GM23338 (cell line): ENCODE data around the gene RBBP4. TPM values are rescaled to one million over a fixed set of nuclear protein-coding genes. Genes with fewer than 3 reads are reported as not detected.

Experiments
- ATAC-seq: fragments of 200-7000 bp; cut with Tn5 transposase; 3 replicates; pipeline ENCODE4 v1.9.1; 2020
- DNase-seq: peaks from one replicate; pipeline ENCODE4 v3.0.0-alpha.2; 2015; ENCODE audit warnings: low spot score
- H2AFZ ChIP-seq: fragments of 200-600 bp; sonication (generic); 2 replicates; pipeline ENCODE4 v1.8.0; 2016; ENCODE audit warnings: antibody characterized with exemption, mild to moderate bottlenecking, moderate library complexity
- H3F3A ChIP-seq: fragments of 200-600 bp; sonication (generic); replicated peaks from 2 replicates; pipeline ENCODE4 v1.8.0; 2017; ENCODE audit warnings: antibody characterized with exemption, mixed run types, low read depth
- H3K27ac ChIP-seq: fragments of 200-600 bp; sonication (generic); 2 replicates; pipeline ENCODE4 v1.6.1; 2016; ENCODE audit warnings: low read depth
- H3K27me3 ChIP-seq: fragments of 200-600 bp; sonication (generic); 2 replicates; pipeline ENCODE4 v1.8.0; 2016; ENCODE audit warnings: mild to moderate bottlenecking, mixed run types, moderate library complexity; ENCODE audit not compliant: insufficient read depth
- H3K36me3 ChIP-seq: fragments of 200-600 bp; sonication (generic); 2 replicates; pipeline ENCODE4 v1.8.0; 2016; ENCODE audit warnings: mild to moderate bottlenecking; ENCODE audit not compliant: insufficient read depth
- H3K4me1 ChIP-seq: fragments of 200-600 bp; sonication (generic); 2 replicates; pipeline ENCODE4 v1.8.0; 2016; ENCODE audit warnings: mild to moderate bottlenecking, moderate library complexity; ENCODE audit not compliant: insufficient read depth
- H3K4me2 ChIP-seq: fragments of 200-600 bp; sonication (generic); 2 replicates; pipeline ENCODE4 v1.7.1; 2017; ENCODE audit warnings: mixed run types
- H3K4me3 ChIP-seq: fragments of 200-600 bp; sonication (generic); 2 replicates; pipeline ENCODE4 v1.6.1; 2016; ENCODE audit warnings: mixed run types
- H3K79me2 ChIP-seq: fragments of 200-600 bp; sonication (generic); replicated peaks from 2 replicates; pipeline ENCODE4 v1.8.0; 2017; ENCODE audit warnings: mild to moderate bottlenecking; ENCODE audit not compliant: insufficient read depth
- H3K9me2 ChIP-seq: fragments of 200-600 bp; sonication (generic); 2 replicates; pipeline ENCODE4 v1.8.0; 2017; ENCODE audit not compliant: insufficient read depth
- H4K20me1 ChIP-seq: fragments of 200-600 bp; sonication (generic); replicated peaks from 2 replicates; pipeline ENCODE4 v1.8.0; 2017; ENCODE audit warnings: mild to moderate bottlenecking; ENCODE audit not compliant: insufficient read depth
- H3K27ac Mint-ChIP-seq: 2 replicates; pipeline ENCODE4 v1.8.0; 2020; ENCODE audit warnings: inconsistent platforms, mild to moderate bottlenecking, moderate library complexity, mixed read lengths
- H3K27me3 Mint-ChIP-seq: 3 replicates; pipeline ENCODE4 v1.8.0; 2022; ENCODE audit warnings: low read depth, mild to moderate bottlenecking, moderate library complexity, mixed read lengths, inconsistent platforms; ENCODE audit not compliant: insufficient read depth, poor library complexity
- H3K36me3 Mint-ChIP-seq: 3 replicates; pipeline ENCODE4 v1.8.0; 2021; ENCODE audit warnings: low read depth, mild to moderate bottlenecking, inconsistent platforms, moderate library complexity, mixed read lengths
- H3K4me1 Mint-ChIP-seq: 3 replicates; pipeline ENCODE4 v1.8.0; 2020; ENCODE audit warnings: mild to moderate bottlenecking, inconsistent platforms, mixed read lengths
- H3K4me3 Mint-ChIP-seq: 3 replicates; pipeline ENCODE4 v1.8.0; 2021; ENCODE audit warnings: moderate library complexity, mild to moderate bottlenecking, inconsistent platforms, mixed read lengths
- H3K9me3 Mint-ChIP-seq: 3 replicates; pipeline ENCODE4 v1.8.0; 2020; ENCODE audit warnings: moderate library complexity, mild to moderate bottlenecking, inconsistent platforms, mixed read lengths
- CREB1 ChIP-seq: fragments of 250-450 bp; sonication (Bioruptor Pico); IDR thresholded peaks from 2 replicates; pipeline ENCODE4 v1.5.0; 2020; ENCODE audit warnings: low read depth, mild to moderate bottlenecking, moderate library complexity
- ETS1 ChIP-seq: IDR thresholded peaks from 2 replicates; pipeline ENCODE4 v1.6.1; 2016; ENCODE audit warnings: antibody characterized with exemption
- EZH2 ChIP-seq: fragments of 200-600 bp; sonication (generic); IDR thresholded peaks from one replicate; pipeline ENCODE4 v1.8.0; 2017; ENCODE audit warnings: antibody characterized with exemption, mild to moderate bottlenecking, low read depth; ENCODE audit not compliant: unreplicated experiment
- EZH2phosphoT487 ChIP-seq: fragments of 200-600 bp; sonication (generic); IDR thresholded peaks from one replicate; pipeline ENCODE4 v1.8.1; 2018; ENCODE audit warnings: antibody characterized with exemption; ENCODE audit not compliant: unreplicated experiment
- JUNB ChIP-seq: IDR thresholded peaks from one replicate; pipeline ENCODE4 v1.6.1; 2016; ENCODE audit warnings: antibody characterized with exemption; ENCODE audit not compliant: unreplicated experiment
- NANOG ChIP-seq: IDR thresholded peaks from 2 replicates; pipeline ENCODE4 v1.6.1; 2016; ENCODE audit warnings: antibody characterized with exemption, borderline replicate concordance
- POLR2AphosphoS5 ChIP-seq: IDR thresholded peaks from 2 replicates; pipeline ENCODE4 v1.6.1; 2016; ENCODE audit warnings: antibody characterized with exemption, low read depth
- STAT1 ChIP-seq: IDR thresholded peaks from one replicate; pipeline ENCODE4 v1.6.1; 2016; ENCODE audit warnings: antibody characterized with exemption; ENCODE audit not compliant: unreplicated experiment
- ZNF114 ChIP-seq: fragments of 250-450 bp; sonication (Bioruptor Pico); IDR thresholded peaks from 2 replicates; pipeline ENCODE4 v1.5.0; 2020; ENCODE audit warnings: mild to moderate bottlenecking, moderate library complexity
- ZNF331 ChIP-seq: fragments of 250-450 bp; sonication (Bioruptor Pico); IDR thresholded peaks from 2 replicates; pipeline ENCODE4 v1.5.0; 2020; ENCODE audit warnings: low read depth, mild to moderate bottlenecking, moderate library complexity
- polyA plus RNA-seq: library from polyadenylated mRNA; unstranded; fragments of >200 nt; fragmentation: Nextera tagmentation; extraction: Ambion mirVana; gene quantifications from 2 replicates; pipeline ENCODE4 v1.2.1, GENCODE V29; 2016
- total RNA-seq: library from RNA; depleted of rRNA; stranded (reverse); fragments of >200 nt; shearing (Covaris generic); gene quantifications from 2 replicates; pipeline ENCODE4 v1.2.3, GENCODE V29; 2014
- TF ChIP-seq, protein P1 (sequence below): IDR thresholded peaks from one replicate; pipeline ENCODE4 v1.6.1; 2018; ENCODE audit warnings: antibody characterized with exemption; ENCODE audit not compliant: unreplicated experiment
- TF ChIP-seq, protein P2 (sequence below), 2 experiments: fragments of 200-600 bp in 1 of 2; sonication (generic) in 1 of 2; conservative IDR thresholded peaks; 2 replicates each; pipeline versions ENCODE4 v1.5.1 to v1.6.1; 2016 to 2017; ENCODE audit warnings: antibody characterized with exemption in 2 of 2, low read depth in 2 of 2, mild to moderate bottlenecking in 2 of 2, moderate library complexity in 1 of 2

RBBP4 gene
- total and polyA plus RNA-seq, 2 experiments from 2014 or later, result 262 to 312 TPM

- peaks cover 4% of the 10 kb centered on the region; the same call in 1 of the 2 replicates for H3F3A ChIP-seq
- H4K20me1 ChIP-seq, result no peaks in the 10 kb centered on the region; the same call in 1 of the 2 replicates
- H3K79me2 ChIP-seq, result no peaks in the 10 kb centered on the region
- Mint-ChIP-seq H3K9me3 (no peaks in the 10 kb centered on the region), H3K27ac (no peak overlapping the region), H3K4me3 (no peak overlapping the region), H3K4me1 (peaks cover 12% of the 10 kb centered on the region; the same call in 2 of the 3 replicates), H3K36me3 (no peaks in the 10 kb centered on the region), H3K27me3 (peaks cover 17% of the 10 kb centered on the region)
- H2AFZ ChIP-seq, result no peak overlapping the region
- H3K36me3 ChIP-seq, result no peaks in the 10 kb centered on the region
- DNase-seq, result no peak
- H3K9me2 ChIP-seq, result no peaks in the 10 kb centered on the region
- peaks cover 10% of the 10 kb centered on the region; the same call in 1 of the 2 replicates for H3K4me1 ChIP-seq
- H3K27me3 ChIP-seq, result peaks cover 8% of the 10 kb centered on the region
- TF ChIP-seq EZH2 (no peak), ZNF331 (CRISPR knock-in tag) (no peak), EZH2phosphoT487 (no peak), ZNF114 (CRISPR knock-in tag) (no peak), JUNB (no peak), CREB1 (CRISPR knock-in tag) (no peak)
- TF ChIP-seq, protein P1, sequence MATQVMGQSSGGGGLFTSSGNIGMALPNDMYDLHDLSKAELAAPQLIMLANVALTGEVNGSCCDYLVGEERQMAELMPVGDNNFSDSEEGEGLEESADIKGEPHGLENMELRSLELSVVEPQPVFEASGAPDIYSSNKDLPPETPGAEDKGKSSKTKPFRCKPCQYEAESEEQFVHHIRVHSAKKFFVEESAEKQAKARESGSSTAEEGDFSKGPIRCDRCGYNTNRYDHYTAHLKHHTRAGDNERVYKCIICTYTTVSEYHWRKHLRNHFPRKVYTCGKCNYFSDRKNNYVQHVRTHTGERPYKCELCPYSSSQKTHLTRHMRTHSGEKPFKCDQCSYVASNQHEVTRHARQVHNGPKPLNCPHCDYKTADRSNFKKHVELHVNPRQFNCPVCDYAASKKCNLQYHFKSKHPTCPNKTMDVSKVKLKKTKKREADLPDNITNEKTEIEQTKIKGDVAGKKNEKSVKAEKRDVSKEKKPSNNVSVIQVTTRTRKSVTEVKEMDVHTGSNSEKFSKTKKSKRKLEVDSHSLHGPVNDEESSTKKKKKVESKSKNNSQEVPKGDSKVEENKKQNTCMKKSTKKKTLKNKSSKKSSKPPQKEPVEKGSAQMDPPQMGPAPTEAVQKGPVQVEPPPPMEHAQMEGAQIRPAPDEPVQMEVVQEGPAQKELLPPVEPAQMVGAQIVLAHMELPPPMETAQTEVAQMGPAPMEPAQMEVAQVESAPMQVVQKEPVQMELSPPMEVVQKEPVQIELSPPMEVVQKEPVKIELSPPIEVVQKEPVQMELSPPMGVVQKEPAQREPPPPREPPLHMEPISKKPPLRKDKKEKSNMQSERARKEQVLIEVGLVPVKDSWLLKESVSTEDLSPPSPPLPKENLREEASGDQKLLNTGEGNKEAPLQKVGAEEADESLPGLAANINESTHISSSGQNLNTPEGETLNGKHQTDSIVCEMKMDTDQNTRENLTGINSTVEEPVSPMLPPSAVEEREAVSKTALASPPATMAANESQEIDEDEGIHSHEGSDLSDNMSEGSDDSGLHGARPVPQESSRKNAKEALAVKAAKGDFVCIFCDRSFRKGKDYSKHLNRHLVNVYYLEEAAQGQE, result no peak
- TF ChIP-seq, protein P2, sequence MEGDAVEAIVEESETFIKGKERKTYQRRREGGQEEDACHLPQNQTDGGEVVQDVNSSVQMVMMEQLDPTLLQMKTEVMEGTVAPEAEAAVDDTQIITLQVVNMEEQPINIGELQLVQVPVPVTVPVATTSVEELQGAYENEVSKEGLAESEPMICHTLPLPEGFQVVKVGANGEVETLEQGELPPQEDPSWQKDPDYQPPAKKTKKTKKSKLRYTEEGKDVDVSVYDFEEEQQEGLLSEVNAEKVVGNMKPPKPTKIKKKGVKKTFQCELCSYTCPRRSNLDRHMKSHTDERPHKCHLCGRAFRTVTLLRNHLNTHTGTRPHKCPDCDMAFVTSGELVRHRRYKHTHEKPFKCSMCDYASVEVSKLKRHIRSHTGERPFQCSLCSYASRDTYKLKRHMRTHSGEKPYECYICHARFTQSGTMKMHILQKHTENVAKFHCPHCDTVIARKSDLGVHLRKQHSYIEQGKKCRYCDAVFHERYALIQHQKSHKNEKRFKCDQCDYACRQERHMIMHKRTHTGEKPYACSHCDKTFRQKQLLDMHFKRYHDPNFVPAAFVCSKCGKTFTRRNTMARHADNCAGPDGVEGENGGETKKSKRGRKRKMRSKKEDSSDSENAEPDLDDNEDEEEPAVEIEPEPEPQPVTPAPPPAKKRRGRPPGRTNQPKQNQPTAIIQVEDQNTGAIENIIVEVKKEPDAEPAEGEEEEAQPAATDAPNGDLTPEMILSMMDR (conservative IDR thresholded peaks at IDR 0.05; ENCODE audit: low read depth in 2 of 2), result peak in 1 of 2 experiments; percentile 18; a peak in 1 of 4 replicates
- ATAC-seq, result no peak
- no peak overlapping the region for H3K4me2 ChIP-seq
- no peak overlapping the region for H3K27ac ChIP-seq
- no peak overlapping the region for H3K4me3 ChIP-seq
Observed at GRCh38 chr1:32709075-32709474, 58.1 kb downstream of the RBBP4 start.

DNA sequence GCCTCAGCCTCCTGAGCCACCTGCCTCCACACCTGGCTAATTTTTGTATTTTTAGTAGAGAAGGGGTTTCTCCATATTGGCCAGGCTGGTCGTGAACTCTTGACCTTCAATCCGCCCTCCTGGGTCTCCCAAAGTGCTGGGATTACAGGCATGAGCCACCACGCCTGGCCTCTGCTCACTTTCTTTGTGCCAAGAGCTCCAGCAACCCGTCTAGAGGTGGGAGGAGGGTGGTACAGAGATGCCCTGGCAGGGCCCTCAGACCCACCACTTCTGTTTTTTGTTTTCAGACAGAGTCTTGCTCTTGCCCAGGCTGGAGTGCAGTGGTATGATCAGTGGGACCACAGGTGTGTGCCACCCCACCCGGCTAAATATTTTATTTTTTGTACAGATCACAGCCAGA is 58.5 kb downstream of the RBBP4 start:
- Histone ChIP-seq H2AFZ (no peak overlapping the region), H3K79me2 (no peaks in the 10 kb centered on the region), H4K20me1 (no peaks in the 10 kb centered on the region; the same call in 1 of the 2 replicates), H3K4me1 (peaks cover 9% of the 10 kb centered on the region; the same call in 1 of the 2 replicates), H3K27ac (no peak overlapping the region), H3K4me3 (no peak overlapping the region), H3K9me2 (no peaks in the 10 kb centered on the region), H3K4me2 (no peak overlapping the region), H3K27me3 (peaks cover 4% of the 10 kb centered on the region), H3F3A (peaks cover 4% of the 10 kb centered on the region; the same call in 1 of the 2 replicates), H3K36me3 (no peaks in the 10 kb centered on the region; the same call in 1 of the 2 replicates)
- ATAC-seq, result no peak
- Mint-ChIP-seq H3K36me3 (no peaks in the 10 kb centered on the region), H3K4me1 (peaks cover 12% of the 10 kb centered on the region; the same call in 2 of the 3 replicates), H3K27me3 (peaks cover 13% of the 10 kb centered on the region), H3K4me3 (no peak overlapping the region), H3K9me3 (no peaks in the 10 kb centered on the region), H3K27ac (no peak overlapping the region)
- no peak for DNase-seq
- TF ChIP-seq CREB1 (CRISPR knock-in tag), result no peak
- TF ChIP-seq STAT1, result no peak
- TF ChIP-seq POLR2AphosphoS5, result no peak
- no peak for TF ChIP-seq EZH2
- no peak for TF ChIP-seq ETS1
- no peak for TF ChIP-seq NANOG
- TF ChIP-seq, protein P1, result no peak
- TF ChIP-seq EZH2phosphoT487, result no peak
